Mucosa of descending colon (tissue), 3 donors: Measurements from ENCODE around the gene ECHDC3. TPM values are rescaled to one million over a fixed set of nuclear protein-coding genes. Genes with fewer than 3 reads are reported as not detected.

Source experiments
- ATAC-seq: fragments of 200-7000 bp; cut with Tn5 transposase; one replicate; pipeline ENCODE4 v1.9.1; 2020; ENCODE audit warnings: mild to moderate bottlenecking, moderate library complexity
- DNase-seq, 3 donors: peaks; one replicate each; pipeline ENCODE4 v3.0.0-alpha.2; 2020
- H3K36me3 ChIP-seq: fragments of 200-600 bp; one replicate; pipeline ENCODE4 v1.8.0; 2021; ENCODE audit warnings: low read depth, mild to moderate bottlenecking
- H3K4me1 ChIP-seq: fragments of 200-600 bp; one replicate; pipeline ENCODE4 v1.8.0; 2021; ENCODE audit warnings: low read depth, mild to moderate bottlenecking
- H3K4me3 ChIP-seq: fragments of 200-600 bp; one replicate; pipeline ENCODE4 v1.8.0; 2021; ENCODE audit warnings: mild to moderate bottlenecking
- H3K9me3 ChIP-seq: fragments of 200-600 bp; one replicate; pipeline ENCODE4 v1.8.0; 2021; ENCODE audit warnings: mild to moderate bottlenecking
- CTCF ChIP-seq: fragments of 200-600 bp; IDR thresholded peaks from one replicate; pipeline ENCODE4 v1.8.0; 2022; ENCODE audit warnings: antibody characterized with exemption, mild to moderate bottlenecking
- intact Hi-C, 2 donors: fragments of 100-400 bp; cut with DNase I in 1 of 2; cut with micrococcal nuclease in 1 of 2; formaldehyde crosslinking; loops; one replicate each; pipeline versions ENCODE4 v1.11.0 to v1.11.1; 2022; cut with DNase I, micrococcal nuclease
- total RNA-seq, 3 donors: library from RNA; stranded (reverse); fragmentation: NEBNext Ultra II Directional in 2 of 3; extraction: Animal tissue kit (Norgen Biotek cat#: 25700) in 2 of 3; gene quantifications; one replicate each; pipeline versions ENCODE4 v1.2.1 to v1.2.4, GENCODE V29; 2021 to 2023
- donor health status: DM: no; HTN: no; CAD: no; lungs with moderate emphysema.
- donor health status: DM: no; HTN: no; CAD: no.
- donor health status: DM: no; HTN: yes; CAD: no.

ECHDC3 gene
- total RNA-seq, 3 donors from 2014 or later = 0.43 to 9.4 (median 1.3) TPM

DNA sequence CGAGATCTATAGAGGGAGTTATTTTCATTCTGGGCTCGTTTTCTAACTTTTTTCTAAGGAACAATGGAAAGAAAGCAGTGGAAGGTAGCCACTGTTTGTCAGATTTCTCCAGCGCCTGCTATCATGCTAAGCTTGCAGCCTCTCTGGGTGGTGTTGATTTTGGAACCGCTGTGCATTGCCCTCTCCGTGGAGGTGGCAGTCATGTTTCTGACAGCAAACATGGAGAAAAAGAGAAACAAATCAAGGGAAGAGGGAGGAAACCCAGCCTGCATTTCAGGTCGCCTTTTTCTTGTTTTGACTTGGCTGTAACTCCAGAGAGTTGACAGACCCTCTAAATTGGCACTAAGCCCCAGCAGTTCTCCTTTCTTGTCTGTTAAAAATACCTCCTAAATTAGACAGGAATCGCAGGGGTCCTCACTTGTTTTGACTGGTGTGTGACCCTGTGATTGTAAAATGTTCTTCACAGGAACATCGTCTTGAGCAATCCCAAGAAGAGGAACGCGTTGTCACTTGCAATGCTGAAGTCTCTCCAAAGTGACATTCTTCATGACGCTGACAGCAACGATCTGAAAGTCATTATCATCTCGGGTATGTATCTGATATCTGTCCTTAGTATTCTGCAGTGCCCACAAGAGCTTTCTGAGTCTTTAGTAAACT lies 4.8 kb downstream of the ECHDC3 start:
- no peak for TF ChIP-seq CTCF
- intact Hi-C loops = no loop called here
- no peak for DNase-seq

DNA sequence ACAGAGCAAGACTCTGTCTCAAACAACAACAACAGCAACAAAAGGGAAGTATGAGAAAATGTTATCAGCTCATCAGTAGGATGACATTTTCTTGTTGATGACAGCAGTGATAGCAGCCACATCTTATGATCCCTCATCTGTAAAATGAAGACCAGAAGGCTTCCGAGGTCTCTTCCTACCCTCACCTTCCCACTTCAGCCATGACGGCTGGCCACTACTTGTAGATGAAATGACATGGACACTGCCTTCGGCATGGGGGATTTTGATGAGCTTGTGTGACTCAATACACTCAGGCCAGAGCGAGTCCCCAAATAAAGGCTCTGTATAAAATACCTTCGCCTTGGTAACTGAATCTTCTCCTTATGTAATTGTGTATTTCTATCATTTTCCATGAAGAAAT lies 6.7 kb downstream of the ECHDC3 start:
- no peak for ATAC-seq
- TF ChIP-seq CTCF = no peak

More for the DNA sequence above, 4.8 kb downstream of the ECHDC3 start:
- Histone ChIP-seq H3K4me3 (no peak overlapping the region), H3K36me3 (no peaks in the 10 kb centered on the region), H3K9me3 (no peaks in the 10 kb centered on the region), H3K4me1 (no peaks in the 10 kb centered on the region)
- ATAC-seq = no peak

DNA sequence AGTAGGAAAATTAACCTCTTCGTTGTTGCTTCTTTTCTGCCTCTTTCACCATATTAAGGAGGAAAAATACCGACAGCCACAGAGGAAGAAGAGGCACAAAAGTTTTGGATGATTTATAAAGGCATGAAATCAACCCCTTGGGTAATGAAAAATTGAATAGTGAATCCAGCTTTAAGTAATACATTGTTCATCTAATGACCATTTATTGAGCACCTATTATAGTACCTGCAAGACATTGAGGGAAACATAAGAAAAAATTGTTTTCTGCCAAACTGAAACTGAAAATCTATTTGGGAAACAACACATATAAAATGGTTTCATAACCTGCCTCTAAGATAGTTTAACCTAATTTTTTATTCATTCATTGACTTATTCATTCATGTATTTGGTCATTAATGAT lies 8.2 kb downstream of the ECHDC3 start:
- ATAC-seq = no peak
- Histone ChIP-seq H3K9me3 (no peaks in the 10 kb centered on the region), H3K36me3 (no peaks in the 10 kb centered on the region), H3K4me3 (no peak overlapping the region), H3K4me1 (no peaks in the 10 kb centered on the region)
- intact Hi-C loops = no loop called here
- no peak for DNase-seq
- TF ChIP-seq CTCF = no peak

More for the DNA sequence above, 6.7 kb downstream of the ECHDC3 start:
- H3K4me3 ChIP-seq = no peak overlapping the region
- intact Hi-C loops = no loop called here
- H3K9me3 ChIP-seq = no peaks in the 10 kb centered on the region
- no peaks in the 10 kb centered on the region for H3K4me1 ChIP-seq
- DNase-seq = no peak
- no peaks in the 10 kb centered on the region for H3K36me3 ChIP-seq

- no peaks in the 10 kb centered on the region for H3K9me3 ChIP-seq
- peaks cover 10% of the 10 kb centered on the region for H3K4me1 ChIP-seq
- intact Hi-C loops = no loop called here
- TF ChIP-seq CTCF = no peak
- ATAC-seq (no peak), DNase-seq (no peak)
- no peaks in the 10 kb centered on the region for H3K36me3 ChIP-seq
- H3K4me3 ChIP-seq = no peak overlapping the region
Observed at GRCh38 chr10:11754173-11754572, 12.0 kb downstream of the ECHDC3 start.

DNA sequence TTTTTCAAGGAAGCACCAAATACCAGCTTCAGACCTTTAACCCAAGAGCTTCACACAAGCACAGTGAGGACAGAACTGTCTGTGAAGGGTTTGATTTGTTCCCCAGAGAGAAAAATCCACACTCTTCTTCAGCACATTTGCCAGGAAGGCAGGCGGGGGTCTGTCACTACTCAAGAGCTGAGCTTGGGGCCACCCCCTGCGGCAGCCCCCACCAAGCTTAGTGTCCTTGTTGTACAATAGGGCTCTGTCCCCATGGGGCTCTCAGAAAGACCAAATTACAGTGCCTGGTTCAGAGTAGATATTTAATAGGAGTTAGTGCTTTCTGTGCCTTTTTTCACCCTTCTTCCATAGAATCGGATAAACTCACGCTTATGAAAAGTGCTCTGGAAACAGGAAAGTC lies 12.4 kb downstream of the ECHDC3 start:
- no peak overlapping the region for H3K4me3 ChIP-seq
- H3K9me3 ChIP-seq = no peaks in the 10 kb centered on the region
- no peak for DNase-seq
- H3K36me3 ChIP-seq = no peaks in the 10 kb centered on the region
- H3K4me1 ChIP-seq = peaks cover 10% of the 10 kb centered on the region
- ATAC-seq = no peak
- intact Hi-C loops = loop anchor here in 1 of 2 donors (5.0 kb wide), 1 partner anchor 237 kb away; no protein-coding TSS in a partner anchor
- no peak for TF ChIP-seq CTCF
